ENCODE measurements around the gene RAB6B. TPM values are rescaled to one million over a fixed set of nuclear protein-coding genes. Genes with fewer than 3 reads are reported as not detected.

The RAB6B gene
- total and polyA plus RNA-seq, 2 of the 8 experiments (the other 6 are each of a cell fraction or from before 2014, with no cell fraction given), result 7.9 to 15.6 TPM

DNA sequence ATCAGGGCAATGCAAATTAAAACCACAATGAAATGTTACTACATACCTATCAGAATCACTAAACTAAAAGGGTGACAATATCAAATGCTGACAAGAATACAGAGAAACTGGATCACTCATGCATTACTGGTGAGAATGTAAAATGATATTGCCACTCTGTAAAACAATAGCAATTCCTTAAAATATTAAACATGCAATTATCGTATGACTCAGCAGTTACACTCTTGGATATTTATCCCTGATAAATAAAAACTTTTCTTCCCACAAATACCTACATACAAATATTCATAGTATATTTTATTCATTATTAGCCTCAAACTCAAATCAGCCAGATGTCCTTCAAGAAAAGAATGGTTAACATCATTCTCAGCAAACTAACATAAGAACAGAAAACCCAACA, 25.9 kb upstream of the RAB6B start (continued):
- TF ChIP-seq CBX5 (IDR thresholded peaks at IDR 0.05; ENCODE audit: low read depth, low read length) (no peak), EGR1 (IDR thresholded peaks at IDR 0.05; ENCODE audit: borderline replicate concordance, low read depth, low read length) (no peak), TAF1 (IDR thresholded peaks at IDR 0.05; ENCODE audit: low read depth, low read length) (no peak)

Measured in H1 (cell line).